A549 (cell line): ENCODE measurements around the gene JARID2. TPM values are rescaled to one million over a fixed set of nuclear protein-coding genes. Genes with fewer than 3 reads are reported as not detected.

Experiments
- ATAC-seq, 2 experiments: fragments of 200-7000 bp in 1 of 2; fragments of >200 bp in 1 of 2; cut with Nextera tagmentation in 1 of 2; cut with Tn5 transposase in 1 of 2; 3 replicates each; pipeline versions ENCODE4 v1.8.0 to v1.9.1; 2018 to 2020; ENCODE audit warnings: mild to moderate bottlenecking in 1 of 2, moderate library complexity in 1 of 2
- CTCF ChIA-PET: fragments of 300-600 bp; sonication (Branson Sonifier 250); formaldehyde crosslinking; extraction: SDS; loops from one replicate; lab custom pipeline; 2021; ENCODE audit warnings: antibody characterized with exemption, inconsistent platforms; lab: Yijun Ruan, JAX
- POLR2A ChIA-PET: fragments of 350-600 bp; formaldehyde crosslinking; extraction: SDS; loops from one replicate; lab custom pipeline; 2021; ENCODE audit warnings: antibody characterized with exemption, inconsistent platforms; lab: Yijun Ruan, JAX
- DNase-seq, 2 experiments: peaks; one replicate each; pipeline versions ENCODE4 v3.0.0 to v3.0.0-alpha.2; 2011 to 2016; ENCODE audit warnings: low read depth in 1 of 2, low spot score in 1 of 2
- FAIRE-seq: peaks from 2 replicates; lab custom pipeline; 2011; peaks lifted over from hg19 to GRCh38; lab: Jason Lieb, UNC
- H3K27ac ChIP-seq, 2 experiments: fragments of >200 bp; sonication (Bioruptor Twin); formaldehyde crosslinking; 3 replicates each; pipeline ENCODE4 v1.5.1; 2016 to 2017
- H3K4me1 ChIP-seq: fragments of >200 bp; sonication (Bioruptor Twin); formaldehyde crosslinking; 3 replicates; pipeline ENCODE4 v1.6.1; 2016
- H3K4me2 ChIP-seq: fragments of >200 bp; sonication (Bioruptor Twin); formaldehyde crosslinking; 3 replicates; pipeline ENCODE4 v1.6.1; 2016
- H3K4me3 ChIP-seq: fragments of >200 bp; sonication (Bioruptor Twin); formaldehyde crosslinking; 3 replicates; pipeline ENCODE4 v1.5.1; 2016
- H3K9me3 ChIP-seq: fragments of >200 bp; sonication (Bioruptor Twin); formaldehyde crosslinking; 3 replicates; pipeline ENCODE4 v1.6.1; 2016
- ATOH8 ChIP-seq: fragments of 250-450 bp; sonication (Bioruptor Pico); IDR thresholded peaks from 2 replicates; pipeline ENCODE4 v1.5.0; 2020; ENCODE audit warnings: low read depth, mild to moderate bottlenecking, moderate library complexity
- BCL3 ChIP-seq: fragments of >200 bp; sonication (Bioruptor Twin); formaldehyde crosslinking; IDR thresholded peaks from 3 replicates; pipeline ENCODE4 v1.6.1; 2016
- FOSB ChIP-seq: fragments of 250-450 bp; sonication (Bioruptor Pico); IDR thresholded peaks from 2 replicates; pipeline ENCODE4 v1.5.0; 2020; ENCODE audit warnings: mild to moderate bottlenecking, moderate library complexity
- HEYL ChIP-seq: fragments of 250-450 bp; sonication (Bioruptor Pico); IDR thresholded peaks from 2 replicates; pipeline ENCODE4 v1.8.0; 2021; ENCODE audit warnings: mild to moderate bottlenecking, moderate library complexity
- KDM1A ChIP-seq: fragments of 200-600 bp; sonication (generic); IDR thresholded peaks from 2 replicates; pipeline ENCODE4 v1.6.1; 2016; ENCODE audit warnings: low read depth, mild to moderate bottlenecking
- KDM5A ChIP-seq: fragments of 200-600 bp; sonication (generic); IDR thresholded peaks from 2 replicates; pipeline ENCODE4 v1.6.1; 2016; ENCODE audit warnings: antibody characterized with exemption, mild to moderate bottlenecking
- RCOR1 ChIP-seq: fragments of 150-350 bp; IDR thresholded peaks from 2 replicates; pipeline ENCODE4 v1.6.1; 2014; ENCODE audit warnings: antibody characterized with exemption, low read length, low read depth
- REST ChIP-seq: fragments of 200-600 bp; sonication (generic); IDR thresholded peaks from 2 replicates; pipeline ENCODE4 v1.6.1; 2016; ENCODE audit warnings: antibody characterized with exemption, mild to moderate bottlenecking, moderate library complexity
- WGBS: methylation state at CpG from one replicate; pipeline ENCODE4 v1.1.6; 2017; ENCODE audit errors: missing lambda C conversion rate; 5-methylcytosine and 5-hydroxymethylcytosine counted together
- polyA plus RNA-seq, 4 experiments: library from polyadenylated mRNA; depleted of rRNA in 3 of 4; stranded (reverse); fragments of >200 nt; fragmentation: RNase III in 1 of 4; extraction: RNeasy Plus Mini Kit Qiagen cat#74134 plus additional on column Dnase treatment in 1 of 4; gene quantifications; 2 replicates in 3 of 4; 3 replicates in 1 of 4; pipeline ENCODE4 v1.2.3, GENCODE V29; 2011 to 2017

Gene JARID2
- polyA plus RNA-seq, 2 of the 4 experiments (the other 2 are of a cell fraction), result 7.8 to 8.3 TPM

- no peak for TF ChIP-seq REST
- TF ChIP-seq, all 56 proteins: peak for 0
Observed at GRCh38 chr6:15316754-15317153, 70.9 kb downstream of the JARID2 start (continued).

GRCh38 chr6:15317251-15317650, 71.4 kb downstream of the JARID2 start:
- H3K4me2 ChIP-seq, result no peak overlapping the region
- H3K4me1 ChIP-seq, result peaks cover 13% of the 10 kb centered on the region; the same call in 2 of the 3 replicates
- DNase-seq (no peak), FAIRE-seq (no peak), ATAC-seq (no peak)
- TF ChIP-seq REST (no peak), KDM1A (no peak), BCL3 (no peak)
- ChIA-PET POLR2A (no interaction called here), CTCF (no interaction called here)
- H3K4me3 ChIP-seq, result no peak overlapping the region
- no peaks in the 10 kb centered on the region for H3K9me3 ChIP-seq
- no peak overlapping the region for H3K27ac ChIP-seq
- 92% methylated on average over 4 of the region's 4 CpGs for WGBS

GRCh38 chr6:15317934-15318902, 72.3 kb downstream of the JARID2 start:
- H3K27ac ChIP-seq, result no peak overlapping the region
- ATAC-seq (no peak), FAIRE-seq (no peak), DNase-seq (no peak)
- no peak overlapping the region for H3K4me2 ChIP-seq
- no peak for TF ChIP-seq HEYL (CRISPR knock-in tag)
- no peak for TF ChIP-seq ATOH8
- no peak for TF ChIP-seq REST
- no peak for TF ChIP-seq KDM5A
- TF ChIP-seq KDM1A, result no peak
- TF ChIP-seq FOSB (CRISPR knock-in tag), result no peak
- TF ChIP-seq RCOR1, result no peak
- no peak overlapping the region for H3K4me3 ChIP-seq
- ChIA-PET POLR2A (no interaction called here), CTCF (interaction anchor here (0.6 to 0.7 kb wide), 3 partner anchors 11 to 1586 kb away, joined by 3 read pairs; no protein-coding TSS in a partner anchor)
- peaks cover 22% of the 10 kb centered on the region; the same call in 2 of the 3 replicates for H3K4me1 ChIP-seq
- 91% methylated on average over 8 of the region's 9 CpGs for WGBS
- H3K9me3 ChIP-seq, result no peaks in the 10 kb centered on the region
